ENCODE measurements around the gene PIK3C2G. TPM values are rescaled to one million over a fixed set of nuclear protein-coding genes. Genes with fewer than 3 reads are reported as not detected.

The PIK3C2G gene
- polyA plus RNA-seq, 2 donors, result 1.8 to 2.1 TPM

GRCh38 chr12:18355429-18355828, 94.1 kb downstream of the PIK3C2G start:
- H3K27me3 ChIP-seq (ENCODE audit: control insufficient read depth in 1 of 2, insufficient read depth in 2 of 2, low read length in 2 of 2), result no peaks in the 10 kb centered on the region
- 78 to 82% methylated on average over 5 of the region's 5 CpGs for WGBS, 2 donors
- no peaks in the 10 kb centered on the region for H3K4me1 ChIP-seq (ENCODE audit: control insufficient read depth in 2 of 2, insufficient read depth in 2 of 2, low read length in 1 of 2)
- H3K9me3 ChIP-seq (ENCODE audit: control insufficient read depth in 2 of 2, insufficient read depth in 1 of 2, low read depth in 1 of 2, low read length in 1 of 2), result peaks cover 0 to 3% of the 10 kb centered on the region in 2 donors
- H3K36me3 ChIP-seq (ENCODE audit: control insufficient read depth in 2 of 2, insufficient read depth in 2 of 2, low read length in 1 of 2), result no peaks in the 10 kb centered on the region
- no peak overlapping the region for H3K27ac ChIP-seq (ENCODE audit: low read depth in 2 of 2, low read length in 1 of 2)
- no peak overlapping the region for H3K4me3 ChIP-seq (ENCODE audit: low read depth in 1 of 2, low read length in 2 of 2)

- Histone ChIP-seq H3K36me3 (ENCODE audit: control insufficient read depth in 2 of 2, insufficient read depth in 2 of 2, low read length in 1 of 2) (no peaks in the 10 kb centered on the region), H3K27ac (ENCODE audit: low read depth in 2 of 2, low read length in 1 of 2) (no peak overlapping the region), H3K9me3 (ENCODE audit: control insufficient read depth in 2 of 2, insufficient read depth in 1 of 2, low read depth in 1 of 2, low read length in 1 of 2) (peaks cover 0 to 3% of the 10 kb centered on the region in 2 donors), H3K4me1 (ENCODE audit: control insufficient read depth in 2 of 2, insufficient read depth in 2 of 2, low read length in 1 of 2) (no peaks in the 10 kb centered on the region), H3K27me3 (ENCODE audit: control insufficient read depth in 1 of 2, insufficient read depth in 2 of 2, low read length in 2 of 2) (no peaks in the 10 kb centered on the region), H3K4me3 (ENCODE audit: low read depth in 1 of 2, low read length in 2 of 2) (no peak overlapping the region)
- WGBS, 2 donors, result 87 to 95% methylated on average over 2 of the region's 2 CpGs
Observed at GRCh38 chr12:18358077-18358476, 96.8 kb downstream of the PIK3C2G start.

DNA sequence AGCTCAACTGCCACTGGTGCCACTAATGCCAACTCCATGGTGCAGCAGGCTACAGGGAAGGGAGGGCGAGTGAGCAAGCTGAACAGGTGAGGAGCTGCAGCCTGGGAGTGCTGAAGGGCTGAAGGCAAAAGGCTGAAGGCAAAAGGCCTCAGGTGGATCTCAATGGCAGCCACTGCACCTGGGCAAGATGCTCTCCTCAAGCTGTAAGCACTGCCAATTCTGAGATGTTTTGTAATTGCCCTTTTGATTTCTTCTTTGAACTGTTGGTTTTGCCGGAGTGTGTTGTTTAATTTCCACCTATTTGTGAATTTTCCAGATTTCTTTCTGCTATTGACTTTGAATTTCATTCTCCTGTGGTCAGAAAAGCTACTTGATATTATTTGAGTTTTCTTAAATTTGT, 97.6 kb downstream of the PIK3C2G start:
- H3K4me1 ChIP-seq (ENCODE audit: control insufficient read depth in 2 of 2, insufficient read depth in 2 of 2, low read length in 1 of 2), result no peaks in the 10 kb centered on the region
- H3K27me3 ChIP-seq (ENCODE audit: control insufficient read depth in 1 of 2, insufficient read depth in 2 of 2, low read length in 2 of 2), result no peaks in the 10 kb centered on the region
- peaks cover 0 to 3% of the 10 kb centered on the region in 2 donors for H3K9me3 ChIP-seq (ENCODE audit: control insufficient read depth in 2 of 2, insufficient read depth in 1 of 2, low read depth in 1 of 2, low read length in 1 of 2)
- no peaks in the 10 kb centered on the region for H3K36me3 ChIP-seq (ENCODE audit: control insufficient read depth in 2 of 2, insufficient read depth in 2 of 2, low read length in 1 of 2)
- no peak overlapping the region for H3K4me3 ChIP-seq (ENCODE audit: low read depth in 1 of 2, low read length in 2 of 2)
- H3K27ac ChIP-seq (ENCODE audit: low read depth in 2 of 2, low read length in 1 of 2), result no peak overlapping the region
- WGBS, 2 donors, result 75 to 86% methylated on average over 2 of the region's 2 CpGs

DNA sequence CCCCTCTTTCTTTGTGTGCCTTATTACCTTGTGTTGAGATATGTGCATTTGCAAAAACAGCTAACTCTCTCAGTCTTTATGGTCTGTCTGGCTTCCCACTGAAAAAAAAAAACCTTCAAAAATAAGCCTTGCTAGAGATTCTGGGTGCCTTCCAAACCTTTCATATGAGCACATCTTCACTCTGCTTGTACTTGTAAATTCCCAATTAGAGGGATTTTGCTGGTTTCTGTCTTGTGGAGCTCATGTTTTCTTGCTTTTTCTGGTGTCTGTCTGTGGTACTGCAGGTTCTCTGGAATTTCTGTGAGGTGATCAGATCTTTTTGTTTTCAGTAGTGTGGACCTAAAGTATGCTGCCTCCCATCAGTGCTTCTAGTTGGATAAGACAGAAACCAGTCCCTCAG, 100.1 kb downstream of the PIK3C2G start:
- Histone ChIP-seq H3K4me3 (ENCODE audit: low read depth in 1 of 2, low read length in 2 of 2) (no peak overlapping the region), H3K9me3 (ENCODE audit: control insufficient read depth in 2 of 2, insufficient read depth in 1 of 2, low read depth in 1 of 2, low read length in 1 of 2) (peaks cover 0 to 3% of the 10 kb centered on the region in 2 donors), H3K36me3 (ENCODE audit: control insufficient read depth in 2 of 2, insufficient read depth in 2 of 2, low read length in 1 of 2) (no peaks in the 10 kb centered on the region), H3K27ac (ENCODE audit: low read depth in 2 of 2, low read length in 1 of 2) (no peak overlapping the region), H3K4me1 (ENCODE audit: control insufficient read depth in 2 of 2, insufficient read depth in 2 of 2, low read length in 1 of 2) (no peaks in the 10 kb centered on the region), H3K27me3 (ENCODE audit: control insufficient read depth in 1 of 2, insufficient read depth in 2 of 2, low read length in 2 of 2) (no peaks in the 10 kb centered on the region)

DNA sequence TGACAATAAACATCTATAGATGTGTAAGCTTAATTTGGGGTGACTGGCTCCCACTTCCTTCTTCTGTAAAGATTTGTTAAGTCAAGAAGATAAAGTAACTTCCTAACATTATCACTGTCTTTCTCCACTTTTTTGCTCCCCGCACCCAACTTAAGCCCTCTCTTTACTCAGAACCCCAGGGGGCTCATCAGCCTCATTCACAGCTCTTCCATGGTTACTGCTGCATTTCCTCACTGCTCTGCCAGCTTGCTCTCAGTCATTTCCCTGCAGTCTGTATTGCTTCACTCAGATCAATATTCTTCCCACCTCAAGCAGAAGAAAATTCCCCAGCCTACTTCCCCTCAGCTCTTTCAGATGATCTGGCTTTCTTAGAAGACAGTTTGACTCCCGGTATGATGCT, 102.0 kb downstream of the PIK3C2G start:
- Histone ChIP-seq H3K9me3 (ENCODE audit: control insufficient read depth in 2 of 2, insufficient read depth in 1 of 2, low read depth in 1 of 2, low read length in 1 of 2) (peaks cover 0 to 3% of the 10 kb centered on the region in 2 donors), H3K27me3 (ENCODE audit: control insufficient read depth in 1 of 2, insufficient read depth in 2 of 2, low read length in 2 of 2) (no peaks in the 10 kb centered on the region), H3K27ac (ENCODE audit: low read depth in 2 of 2, low read length in 1 of 2) (no peak overlapping the region), H3K36me3 (ENCODE audit: control insufficient read depth in 2 of 2, insufficient read depth in 2 of 2, low read length in 1 of 2) (no peaks in the 10 kb centered on the region), H3K4me1 (ENCODE audit: control insufficient read depth in 2 of 2, insufficient read depth in 2 of 2, low read length in 1 of 2) (no peaks in the 10 kb centered on the region), H3K4me3 (ENCODE audit: low read depth in 1 of 2, low read length in 2 of 2) (no peak overlapping the region)
- 71 to 87% methylated on average over 2 of the region's 2 CpGs for WGBS, 2 donors

DNA sequence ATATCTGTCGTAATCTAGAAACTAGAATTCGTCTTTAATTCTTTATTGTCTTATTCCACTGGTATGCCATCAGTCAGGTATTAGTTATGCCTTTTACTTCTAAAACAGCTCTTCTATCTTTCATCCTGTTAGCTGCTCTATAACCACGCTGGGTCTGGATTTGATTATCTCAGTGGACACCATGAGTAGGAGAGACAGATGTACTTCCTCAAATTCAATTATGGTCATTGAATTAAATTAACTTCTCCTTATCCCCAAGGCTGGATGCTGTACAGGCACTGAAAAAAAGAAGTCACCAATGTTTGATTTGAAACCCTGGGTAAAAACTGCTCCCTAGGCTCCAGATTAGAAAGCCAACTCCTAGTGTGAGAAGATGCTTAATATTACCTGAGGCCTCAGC, 107.3 kb downstream of the PIK3C2G start:
- Histone ChIP-seq H3K36me3 (ENCODE audit: control insufficient read depth in 2 of 2, insufficient read depth in 2 of 2, low read length in 1 of 2) (no peaks in the 10 kb centered on the region), H3K9me3 (ENCODE audit: control insufficient read depth in 2 of 2, insufficient read depth in 1 of 2, low read depth in 1 of 2, low read length in 1 of 2) (no peaks in the 10 kb centered on the region), H3K27ac (ENCODE audit: low read depth in 2 of 2, low read length in 1 of 2) (no peak overlapping the region), H3K4me3 (ENCODE audit: low read depth in 1 of 2, low read length in 2 of 2) (no peak overlapping the region), H3K27me3 (ENCODE audit: control insufficient read depth in 1 of 2, insufficient read depth in 2 of 2, low read length in 2 of 2) (no peaks in the 10 kb centered on the region), H3K4me1 (ENCODE audit: control insufficient read depth in 2 of 2, insufficient read depth in 2 of 2, low read length in 1 of 2) (no peaks in the 10 kb centered on the region)
- WGBS, 2 donors, result 88 to 90% methylated on average over 3 of the region's 3 CpGs

- H3K27me3 ChIP-seq (ENCODE audit: control insufficient read depth in 1 of 2, insufficient read depth in 2 of 2, low read length in 2 of 2), result no peaks in the 10 kb centered on the region
- H3K9me3 ChIP-seq (ENCODE audit: control insufficient read depth in 2 of 2, insufficient read depth in 1 of 2, low read depth in 1 of 2, low read length in 1 of 2), result peaks cover 0 to 3% of the 10 kb centered on the region in 2 donors
- WGBS, 2 donors, result 68% methylated on average over 6 of the region's 6 CpGs
- no peak overlapping the region for H3K27ac ChIP-seq (ENCODE audit: low read depth in 2 of 2, low read length in 1 of 2)
- no peaks in the 10 kb centered on the region for H3K4me1 ChIP-seq (ENCODE audit: control insufficient read depth in 2 of 2, insufficient read depth in 2 of 2, low read length in 1 of 2)
- H3K36me3 ChIP-seq (ENCODE audit: control insufficient read depth in 2 of 2, insufficient read depth in 2 of 2, low read length in 1 of 2), result no peaks in the 10 kb centered on the region
- H3K4me3 ChIP-seq (ENCODE audit: low read depth in 1 of 2, low read length in 2 of 2), result no peak overlapping the region
Observed at GRCh38 chr12:18373181-18373580, 111.9 kb downstream of the PIK3C2G start.

DNA sequence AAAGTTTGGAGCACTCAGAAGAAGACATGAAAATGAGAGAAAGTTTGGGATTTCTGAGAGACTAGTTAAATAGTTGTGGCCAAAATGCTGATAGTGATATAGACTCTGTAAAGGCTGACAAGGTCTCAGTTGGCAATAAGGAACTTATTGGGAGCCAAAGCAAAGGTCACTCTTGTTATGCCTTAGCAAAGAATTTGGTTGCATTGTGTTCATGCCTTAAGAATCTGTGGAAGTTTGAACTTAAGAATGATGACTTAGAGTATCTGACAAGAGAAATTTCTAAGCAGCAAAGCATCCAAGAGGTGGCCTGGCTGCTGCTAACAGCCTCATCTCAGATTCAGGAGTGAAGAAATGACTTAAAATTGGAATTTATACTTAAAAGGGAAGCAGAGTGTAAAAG, 113.8 kb downstream of the PIK3C2G start:
- H3K4me1 ChIP-seq (ENCODE audit: control insufficient read depth in 2 of 2, insufficient read depth in 2 of 2, low read length in 1 of 2), result no peaks in the 10 kb centered on the region
- H3K9me3 ChIP-seq (ENCODE audit: control insufficient read depth in 2 of 2, insufficient read depth in 1 of 2, low read depth in 1 of 2, low read length in 1 of 2), result peaks cover 0 to 3% of the 10 kb centered on the region in 2 donors
- H3K4me3 ChIP-seq (ENCODE audit: low read depth in 1 of 2, low read length in 2 of 2), result no peak overlapping the region
- no peaks in the 10 kb centered on the region for H3K27me3 ChIP-seq (ENCODE audit: control insufficient read depth in 1 of 2, insufficient read depth in 2 of 2, low read length in 2 of 2)
- no peaks in the 10 kb centered on the region for H3K36me3 ChIP-seq (ENCODE audit: control insufficient read depth in 2 of 2, insufficient read depth in 2 of 2, low read length in 1 of 2)
- H3K27ac ChIP-seq (ENCODE audit: low read depth in 2 of 2, low read length in 1 of 2), result no peak overlapping the region

- WGBS, 2 donors, result 82 to 92% methylated on average over 2 of the region's 2 CpGs
- H3K4me1 ChIP-seq (ENCODE audit: control insufficient read depth in 2 of 2, insufficient read depth in 2 of 2, low read length in 1 of 2), result no peaks in the 10 kb centered on the region
Observed at GRCh38 chr12:18375583-18375982, 114.3 kb downstream of the PIK3C2G start.

DNA sequence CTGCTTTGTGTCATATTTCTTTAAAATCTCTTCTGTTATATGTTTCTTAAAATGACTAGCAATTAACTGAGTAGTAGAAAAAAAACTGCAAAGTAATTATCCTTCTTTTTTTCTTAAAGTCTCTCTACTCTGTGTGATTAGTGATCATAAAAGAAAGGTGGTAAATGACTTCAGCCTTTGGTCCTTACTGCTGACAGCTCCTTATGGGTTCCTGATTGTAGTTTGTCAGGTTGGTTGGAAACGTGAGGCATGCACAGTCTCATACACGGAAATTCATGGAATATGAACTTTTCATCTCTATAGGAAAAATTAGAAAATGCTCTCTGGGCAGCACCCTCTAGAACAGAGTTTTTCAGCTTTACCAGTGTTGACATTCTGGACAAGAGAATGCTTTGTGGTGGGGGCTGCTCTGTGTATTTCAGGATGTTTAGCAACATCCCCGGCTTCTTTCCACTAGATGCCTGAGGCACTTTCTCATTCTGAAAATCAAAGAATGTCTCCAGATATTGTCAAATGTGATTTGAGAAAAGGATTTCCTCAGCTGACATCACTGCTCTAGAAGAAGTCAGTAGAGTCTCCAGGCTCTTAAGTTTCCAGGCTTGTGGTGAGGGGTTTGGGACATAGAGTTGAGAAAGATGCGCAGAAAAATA, 121.0 kb downstream of the PIK3C2G start:
- Histone ChIP-seq H3K27me3 (ENCODE audit: control insufficient read depth in 1 of 2, insufficient read depth in 2 of 2, low read length in 2 of 2) (no peaks in the 10 kb centered on the region), H3K4me3 (ENCODE audit: low read depth in 1 of 2, low read length in 2 of 2) (no peak overlapping the region), H3K4me1 (ENCODE audit: control insufficient read depth in 2 of 2, insufficient read depth in 2 of 2, low read length in 1 of 2) (no peaks in the 10 kb centered on the region), H3K36me3 (ENCODE audit: control insufficient read depth in 2 of 2, insufficient read depth in 2 of 2, low read length in 1 of 2) (no peaks in the 10 kb centered on the region), H3K9me3 (ENCODE audit: control insufficient read depth in 2 of 2, insufficient read depth in 1 of 2, low read depth in 1 of 2, low read length in 1 of 2) (no peaks in the 10 kb centered on the region), H3K27ac (ENCODE audit: low read depth in 2 of 2, low read length in 1 of 2) (no peak overlapping the region)
- WGBS, 2 donors, result 54 to 56% methylated on average over 4 of the region's 4 CpGs

More at GRCh38 chr12:18375583-18375982, 114.3 kb downstream of the PIK3C2G start:
- no peak overlapping the region for H3K4me3 ChIP-seq (ENCODE audit: low read depth in 1 of 2, low read length in 2 of 2)
- H3K27ac ChIP-seq (ENCODE audit: low read depth in 2 of 2, low read length in 1 of 2), result no peak overlapping the region
- no peaks in the 10 kb centered on the region for H3K36me3 ChIP-seq (ENCODE audit: control insufficient read depth in 2 of 2, insufficient read depth in 2 of 2, low read length in 1 of 2)
- peaks cover 0 to 3% of the 10 kb centered on the region in 2 donors for H3K9me3 ChIP-seq (ENCODE audit: control insufficient read depth in 2 of 2, insufficient read depth in 1 of 2, low read depth in 1 of 2, low read length in 1 of 2)
- no peaks in the 10 kb centered on the region for H3K27me3 ChIP-seq (ENCODE audit: control insufficient read depth in 1 of 2, insufficient read depth in 2 of 2, low read length in 2 of 2)
